22Rv1 (cell line): ENCODE data around the gene EFNB2.

Experiments
- H3K27ac ChIP-seq: fragments of 450-650 bp; 2 replicates; pipeline ENCODE4 v1.5.1; 2017
- CTCF ChIP-seq: fragments of 450-650 bp; IDR thresholded peaks from 2 replicates; pipeline ENCODE4 v1.5.1; 2017; ENCODE audit warnings: mild to moderate bottlenecking
- ZFX ChIP-seq: fragments of 450-650 bp; IDR thresholded peaks from 2 replicates; pipeline ENCODE4 v1.6.1; 2017; ENCODE audit warnings: antibody characterized with exemption, borderline replicate concordance

EFNB2 gene

GRCh38 chr13:106440866-106441265, 94.6 kb downstream of the EFNB2 start:
- no peak overlapping the region for H3K27ac ChIP-seq
- TF ChIP-seq ZFX (no peak), CTCF (no peak)
